Naive thymus-derived CD4-positive, alpha-beta T cell (primary cell): Measurements from ENCODE around the gene HAND2. TPM values are rescaled to one million over a fixed set of nuclear protein-coding genes. Genes with fewer than 3 reads are reported as not detected.

Experiments
- ATAC-seq: fragments of 150-1000 bp; cut with Tn5 transposase; 2 replicates; pipeline ENCODE4 v1.10.0; 2021; ENCODE audit warnings: mild to moderate bottlenecking, moderate library complexity
- CTCF ChIA-PET: fragments of 350-600 bp; sonication (Branson Sonifier 250); formaldehyde crosslinking; loops from one replicate; lab custom pipeline; 2021; ENCODE audit warnings: antibody characterized with exemption; lab: Charles Lee
- POLR2A ChIA-PET: fragments of 350-600 bp; sonication (Branson Sonifier 250); formaldehyde crosslinking; loops from one replicate; lab custom pipeline; 2021; ENCODE audit warnings: antibody characterized with exemption, inconsistent platforms; lab: Charles Lee
- DNase-seq, 9 donors: peaks; one replicate each; pipeline versions ENCODE4 v3.0.0 to v3.0.0-alpha.2; 2020 to 2022; ENCODE audit warnings: mixed read lengths in 1 of 9
- H3K27ac ChIP-seq: one replicate; pipeline ENCODE4 v1.7.0; 2013; ENCODE audit warnings: mild to moderate bottlenecking, low read depth, low read length, moderate library complexity
- H3K27me3 ChIP-seq, 2 donors: one replicate each; pipeline ENCODE4 v1.7.0; 2013; ENCODE audit warnings: low read length in 2 of 2, mild to moderate bottlenecking in 2 of 2, moderate library complexity in 2 of 2; ENCODE audit not compliant: control insufficient read depth in 2 of 2, insufficient read depth in 2 of 2
- H3K36me3 ChIP-seq, 3 experiments: 1 replicate in 2 of 3; 2 replicates in 1 of 3; pipeline ENCODE4 v1.7.0; 2013; ENCODE audit warnings: low read length in 3 of 3, mild to moderate bottlenecking in 3 of 3, moderate library complexity in 1 of 3; ENCODE audit not compliant: insufficient read depth in 3 of 3, control insufficient read depth in 2 of 3
- H3K4me1 ChIP-seq, 2 donors: one replicate each; pipeline ENCODE4 v1.7.0; 2013; ENCODE audit warnings: low read length in 2 of 2, mild to moderate bottlenecking in 2 of 2, moderate library complexity in 1 of 2; ENCODE audit not compliant: control insufficient read depth in 2 of 2, insufficient read depth in 2 of 2
- H3K4me3 ChIP-seq: 2 replicates; pipeline ENCODE4 v1.7.0; 2013; ENCODE audit warnings: mild to moderate bottlenecking, low read length
- H3K9me3 ChIP-seq, 3 experiments: 1 replicate in 2 of 3; 2 replicates in 1 of 3; pipeline ENCODE4 v1.7.0; 2013; ENCODE audit warnings: low read length in 3 of 3; ENCODE audit not compliant: control insufficient read depth in 2 of 3
- H3K27ac Mint-ChIP-seq, 9 donors: one replicate each; pipeline ENCODE4 v1.8.0; 2020 to 2022; ENCODE audit warnings: mixed read lengths in 9 of 9, mild to moderate bottlenecking in 8 of 9, moderate library complexity in 5 of 9, inconsistent platforms in 2 of 9
- H3K27me3 Mint-ChIP-seq, 5 donors: one replicate each; pipeline ENCODE4 v1.8.0; 2021 to 2022; ENCODE audit warnings: mixed read lengths in 5 of 5, mild to moderate bottlenecking in 1 of 5
- H3K36me3 Mint-ChIP-seq, 5 donors: one replicate each; pipeline ENCODE4 v1.8.0; 2020 to 2022; ENCODE audit warnings: mixed read lengths in 5 of 5, mild to moderate bottlenecking in 3 of 5, inconsistent platforms in 1 of 5
- H3K4me1 Mint-ChIP-seq, 7 donors: one replicate each; pipeline ENCODE4 v1.8.0; 2020 to 2022; ENCODE audit warnings: mixed read lengths in 7 of 7, mild to moderate bottlenecking in 3 of 7, inconsistent platforms in 1 of 7
- H3K4me3 Mint-ChIP-seq, 10 donors: one replicate each; pipeline ENCODE4 v1.8.0; 2020 to 2022; ENCODE audit warnings: mild to moderate bottlenecking in 10 of 10, mixed read lengths in 10 of 10, moderate library complexity in 6 of 10, inconsistent platforms in 2 of 10
- H3K9me3 Mint-ChIP-seq, 11 donors: one replicate each; pipeline ENCODE4 v1.8.0; 2020 to 2022; ENCODE audit warnings: mixed read lengths in 11 of 11, mild to moderate bottlenecking in 4 of 11, inconsistent platforms in 1 of 11, moderate library complexity in 1 of 11
- intact Hi-C, 2 donors: fragments of 100-400 bp; cut with micrococcal nuclease; formaldehyde crosslinking; loops; one replicate each; pipeline ENCODE4 v1.15.1; 2023
- polyA plus RNA-seq, 2 donors: library from polyadenylated mRNA; unstranded; fragments of 300-500 nt; fragmentation: Illumina TruSeq; gene quantifications; one replicate each; pipeline ENCODE4 v1.2.3, GENCODE V29; 2021
- total RNA-seq, 6 experiments: library from RNA in 5 of 6; stranded (reverse) in 5 of 6; gene quantifications; 1 replicate in 5 of 6; 2 replicates in 1 of 6; pipeline ENCODE4 v1.2.3 and lab custom pipeline; 2021 to 2026

HAND2 gene
- total and polyA plus RNA-seq, 7 experiments from 2014 or later, result not detected

- ATAC-seq (no peak), DNase-seq (no peak)
- CTCF ChIA-PET, result no interaction called here
- intact Hi-C loops, result loop anchor here in 1 of 2 donors (10.0 kb wide), 1 partner anchor 1720 kb away; the partner anchor contains the start of gene GALNTL6
- peaks cover 0 to 6% (median 2%) of the 10 kb centered on the region in 3 experiments for H3K9me3 ChIP-seq
- H3K36me3 Mint-ChIP-seq, result peaks cover 0 to 20% (median 3%) of the 10 kb centered on the region in 5 donors
- H3K4me3 Mint-ChIP-seq, result no peak overlapping the region
- POLR2A ChIA-PET, result no interaction called here
- peaks cover 9 to 39% (median 28%) of the 10 kb centered on the region in 7 donors for H3K4me1 Mint-ChIP-seq
- H3K27ac Mint-ChIP-seq, result no peak overlapping the region
- H3K27me3 ChIP-seq, result peaks cover 19 to 69% of the 10 kb centered on the region in 2 donors
- peaks cover 87 to 99% (median 92%) of the 10 kb centered on the region in 5 donors for H3K27me3 Mint-ChIP-seq
- no peaks in the 10 kb centered on the region for H3K36me3 ChIP-seq
- peaks cover 2 to 74% (median 19%) of the 10 kb centered on the region in 11 donors for H3K9me3 Mint-ChIP-seq
- peaks cover 4 to 23% of the 10 kb centered on the region in 2 donors for H3K4me1 ChIP-seq
- H3K27ac ChIP-seq, result no peak overlapping the region
- H3K4me3 ChIP-seq, result no peak overlapping the region
These were observed 4.4 kb upstream of the HAND2 start for GRCh38 chr4:173534434-173534833.

- Mint-ChIP-seq H3K9me3 (peaks cover 2 to 81% (median 25%) of the 10 kb centered on the region in 11 donors), H3K27me3 (peaks cover 84 to 93% (median 90%) of the 10 kb centered on the region in 5 donors), H3K4me1 (peaks cover 5 to 35% (median 26%) of the 10 kb centered on the region in 7 donors), H3K27ac (no peak overlapping the region), H3K4me3 (no peak overlapping the region), H3K36me3 (peaks cover 0 to 28% (median 4%) of the 10 kb centered on the region in 5 donors)
- Histone ChIP-seq H3K27ac (no peak overlapping the region), H3K27me3 (peaks cover 19 to 66% of the 10 kb centered on the region in 2 donors), H3K9me3 (peaks cover 0 to 12% (median 2%) of the 10 kb centered on the region in 3 experiments), H3K36me3 (no peaks in the 10 kb centered on the region), H3K4me1 (peaks cover 4 to 10% of the 10 kb centered on the region in 2 donors), H3K4me3 (no peak overlapping the region)
- ChIA-PET POLR2A (no interaction called here), CTCF (interaction anchor here (0.7 to 1.0 kb wide), 2 partner anchors 14 to 39 kb away, joined by 3 read pairs; no protein-coding TSS in a partner anchor)
- intact Hi-C loops, result loop anchor here in 1 of 2 donors (10.0 kb wide), 1 partner anchor 1718 kb away; the partner anchor contains the start of gene GALNTL6
- no peak for ATAC-seq
- DNase-seq, result no peak
These were observed 2.9 kb upstream of the HAND2 start for GRCh38 chr4:173532725-173533511.

GRCh38 chr4:173531086-173531965 is 1.3 kb upstream of the HAND2 start:
- no peak overlapping the region for H3K27ac ChIP-seq
- POLR2A ChIA-PET, result no interaction called here
- Mint-ChIP-seq H3K27ac (peak overlapping the region in 3 of 9 donors; percentile 19 to 46 (median 41)), H3K4me1 (peaks cover 5 to 32% (median 27%) of the 10 kb centered on the region in 7 donors), H3K4me3 (peak overlapping the region in 7 of 10 donors; percentile 25 to 77 (median 49)), H3K9me3 (peaks cover 2 to 82% (median 31%) of the 10 kb centered on the region in 11 donors), H3K36me3 (peaks cover 0 to 34% (median 4%) of the 10 kb centered on the region in 5 donors), H3K27me3 (peaks cover 89 to 93% (median 92%) of the 10 kb centered on the region in 5 donors)
- no peak overlapping the region for H3K4me3 ChIP-seq
- DNase-seq (no peak), ATAC-seq (no peak)
- intact Hi-C loops, result loop anchor here in 1 of 2 donors (2.0 to 10.0 kb wide), 2 partner anchors 15 to 1717 kb away; partner anchors contain the start of gene GALNTL6
- H3K9me3 ChIP-seq, result peaks cover 0 to 19% (median 2%) of the 10 kb centered on the region in 3 experiments
- H3K27me3 ChIP-seq, result peaks cover 9 to 50% of the 10 kb centered on the region in 2 donors
- peaks cover 4 to 6% of the 10 kb centered on the region in 2 donors for H3K4me1 ChIP-seq
- CTCF ChIA-PET, result no interaction called here
- no peaks in the 10 kb centered on the region for H3K36me3 ChIP-seq

- H3K9me3 Mint-ChIP-seq, result peaks cover 0 to 82% (median 36%) of the 10 kb centered on the region in 11 donors
- peaks cover 9 to 51% of the 10 kb centered on the region in 2 donors for H3K27me3 ChIP-seq
- intact Hi-C loops, result loop anchor here in 1 of 2 donors (1.0 to 10.0 kb wide), 3 partner anchors 8 to 1716 kb away; partner anchors contain the start of gene GALNTL6
- H3K27ac Mint-ChIP-seq, result peak overlapping the region in 3 of 9 donors; percentile 19 to 87 (median 61)
- ChIA-PET POLR2A (no interaction called here), CTCF (no interaction called here)
- peaks cover 89 to 93% (median 91%) of the 10 kb centered on the region in 5 donors for H3K27me3 Mint-ChIP-seq
- H3K4me1 ChIP-seq, result peaks cover 4 to 6% of the 10 kb centered on the region in 2 donors
- peaks cover 5 to 32% (median 27%) of the 10 kb centered on the region in 7 donors for H3K4me1 Mint-ChIP-seq
- peak overlapping the region in 9 of 10 donors; percentile 57 to 77 (median 72) for H3K4me3 Mint-ChIP-seq
- H3K4me3 ChIP-seq, result no peak overlapping the region
- peaks cover 0 to 24% (median 2%) of the 10 kb centered on the region in 3 experiments for H3K9me3 ChIP-seq
- H3K36me3 ChIP-seq, result no peaks in the 10 kb centered on the region
- no peak for ATAC-seq
- peaks cover 0 to 34% (median 6%) of the 10 kb centered on the region in 5 donors for H3K36me3 Mint-ChIP-seq
- H3K27ac ChIP-seq, result no peak overlapping the region
- no peak for DNase-seq
These were observed 477 bp upstream of the HAND2 start for GRCh38 chr4:173530326-173531085.

GRCh38 chr4:173528378-173529321 is 1.4 kb downstream of the HAND2 start:
- no peak for ATAC-seq
- Histone ChIP-seq H3K27me3 (peaks cover 9 to 57% of the 10 kb centered on the region in 2 donors), H3K4me3 (no peak overlapping the region), H3K36me3 (no peaks in the 10 kb centered on the region), H3K9me3 (peaks cover 0 to 39% (median 0%) of the 10 kb centered on the region in 3 experiments), H3K4me1 (peaks cover 4 to 6% of the 10 kb centered on the region in 2 donors), H3K27ac (no peak overlapping the region)
- CTCF ChIA-PET, result no interaction called here
- intact Hi-C loops, result loop anchor here in 1 of 2 donors (2.0 kb wide), 1 partner anchor 686 kb away; no protein-coding TSS in a partner anchor
- DNase-seq, result no peak
- Mint-ChIP-seq H3K4me3 (peak overlapping the region; percentile 43 to 77 (median 70)), H3K27me3 (peaks cover 88 to 91% (median 90%) of the 10 kb centered on the region in 5 donors), H3K9me3 (peaks cover 0 to 80% (median 34%) of the 10 kb centered on the region in 11 donors), H3K4me1 (peaks cover 5 to 43% (median 27%) of the 10 kb centered on the region in 7 donors), H3K36me3 (peaks cover 0 to 39% (median 8%) of the 10 kb centered on the region in 5 donors), H3K27ac (peak overlapping the region in 8 of 9 donors; percentile 9 to 88 (median 74))
- POLR2A ChIA-PET, result no interaction called here
